Activated CD4-positive, alpha-beta T cell treated with anti-CD3 and anti-CD28 coated beads for 48 hours (primary cell): Measurements from ENCODE around the gene C17orf114.
A peak's percentile ranks its signal among the peaks of the same experiment; 100 is the strongest.

Experiments used
- DNase-seq: peaks from one replicate; pipeline ENCODE4 v3.0.0-alpha.2; 2020

Gene C17orf114

DNA sequence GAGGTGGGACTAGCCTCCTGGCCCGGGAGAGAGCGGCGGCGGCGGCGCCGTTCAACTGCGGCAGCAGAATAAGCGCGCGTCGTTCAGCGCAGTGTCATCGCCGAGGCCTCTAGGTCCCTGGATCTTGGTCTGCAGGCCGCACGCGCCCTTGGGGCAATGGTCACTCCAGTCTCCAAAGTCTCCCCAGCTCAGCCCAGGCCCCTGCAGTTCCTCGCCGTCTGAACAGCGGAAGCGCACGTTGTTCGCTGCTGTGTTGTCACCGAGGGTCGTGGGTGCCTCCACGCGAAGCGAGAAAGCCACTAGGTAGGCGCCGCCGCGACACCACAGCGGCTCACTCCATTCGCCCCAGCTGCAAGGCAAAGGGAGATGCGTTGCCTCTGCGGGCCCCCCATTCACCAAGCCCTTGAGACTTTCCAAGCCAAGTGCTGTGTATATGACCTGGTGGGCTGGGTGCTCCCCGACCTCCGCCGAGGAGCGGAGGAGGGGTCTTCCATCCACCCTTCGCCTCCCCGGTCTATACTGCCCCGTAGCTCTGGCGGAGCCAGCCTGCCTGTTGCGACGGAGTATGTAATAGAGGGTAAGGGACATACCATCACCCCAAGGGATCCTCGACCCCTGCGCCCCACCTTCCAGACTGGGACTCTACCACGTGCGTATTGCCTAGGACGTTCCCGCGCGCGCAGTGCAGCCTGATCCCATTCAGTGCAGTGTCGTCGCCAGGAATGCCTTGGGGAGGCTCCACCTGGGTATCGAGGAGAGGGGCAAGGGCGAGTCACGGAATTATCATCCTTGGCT, 16.6 kb downstream of the C17orf114 start:
- no peak for DNase-seq

DNA sequence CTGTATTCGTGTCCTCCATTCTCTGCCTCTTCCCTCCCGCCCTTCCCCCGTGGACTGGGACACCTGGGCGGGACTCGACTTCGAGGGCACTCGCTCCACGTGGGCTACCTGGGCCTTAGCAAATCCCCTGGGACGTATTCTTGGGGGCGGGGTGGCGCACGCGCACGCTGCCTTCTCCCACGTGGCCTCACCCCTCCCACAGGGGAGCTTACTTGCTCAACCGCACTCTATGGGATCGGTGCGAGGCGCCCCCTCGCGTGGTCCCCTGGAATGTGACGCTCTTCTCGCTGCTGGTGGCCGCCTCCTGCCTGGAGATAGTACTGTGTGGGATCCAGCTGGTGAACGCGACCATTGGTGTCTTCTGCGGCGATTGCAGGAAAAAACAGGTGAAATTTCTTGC, 19.5 kb downstream of the C17orf114 start:
- peak; percentile 37 for DNase-seq

DNA sequence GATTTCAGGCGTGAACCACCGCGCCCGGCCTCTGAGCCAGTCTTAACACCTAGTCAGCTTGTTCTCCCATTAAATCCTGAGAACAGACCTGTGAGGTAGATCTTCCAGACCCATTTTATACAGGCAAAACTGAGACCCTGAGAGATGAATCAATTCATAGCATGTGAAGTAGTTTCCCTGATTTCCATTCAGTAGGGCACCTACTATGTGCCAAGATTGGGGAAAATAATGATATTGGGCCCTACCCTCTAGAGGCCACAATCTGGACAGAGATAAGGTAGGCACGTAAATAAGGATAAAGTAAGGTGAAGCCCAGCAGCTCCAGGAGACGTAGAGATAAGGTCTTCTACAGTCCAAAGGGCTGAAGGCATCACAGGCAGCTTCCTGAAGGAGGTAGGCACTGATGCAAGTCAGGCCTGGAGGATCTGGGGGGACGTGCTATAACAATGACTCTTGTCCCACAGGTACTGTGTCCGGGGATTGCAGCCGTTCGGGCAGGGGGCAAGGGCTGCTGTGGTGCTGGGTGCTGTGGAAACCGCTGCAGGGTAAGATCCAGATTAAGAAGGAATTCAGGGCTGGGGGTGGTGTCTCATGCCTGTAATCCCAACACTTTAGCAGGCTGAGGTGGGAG, 21.7 kb downstream of the C17orf114 start:
- DNase-seq = no peak

DNA sequence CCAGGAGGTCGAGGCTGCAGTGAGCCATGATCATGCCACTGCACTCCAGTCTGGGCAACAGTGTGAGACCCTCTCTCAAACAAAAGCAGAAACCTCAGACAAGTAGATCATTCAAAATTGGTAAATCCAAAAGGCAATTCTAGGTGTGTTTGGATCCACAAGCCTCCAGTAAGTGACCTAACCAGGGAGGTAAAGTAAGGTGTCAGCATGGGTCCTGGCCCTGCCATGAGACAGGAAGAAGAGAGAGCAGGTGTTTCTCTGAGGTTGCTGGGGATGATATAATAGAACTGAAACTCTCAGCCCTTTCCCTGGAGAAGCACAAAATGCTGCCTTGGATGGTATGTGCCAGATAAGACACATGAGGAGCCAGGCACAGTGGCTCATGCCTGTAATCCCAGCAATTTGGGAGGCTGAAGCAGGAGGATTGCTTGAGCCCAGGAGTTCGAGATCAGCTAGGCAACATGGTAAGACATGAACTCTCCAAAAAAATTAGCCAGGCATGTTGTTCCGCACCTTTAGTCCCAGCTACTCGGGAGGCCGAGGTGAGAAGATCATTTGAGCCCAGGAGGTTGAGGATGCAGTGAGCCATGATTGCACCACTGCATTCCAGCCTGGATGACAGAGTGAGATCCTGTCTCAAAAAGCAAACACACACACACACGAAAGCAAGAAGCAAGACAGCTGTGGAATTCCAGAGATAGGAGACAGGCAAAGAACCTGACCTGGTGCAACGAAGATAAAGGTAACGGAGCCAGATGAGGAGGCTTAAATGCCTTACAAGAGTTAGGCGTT, 24.0 kb downstream of the C17orf114 start:
- no peak for DNase-seq

DNA sequence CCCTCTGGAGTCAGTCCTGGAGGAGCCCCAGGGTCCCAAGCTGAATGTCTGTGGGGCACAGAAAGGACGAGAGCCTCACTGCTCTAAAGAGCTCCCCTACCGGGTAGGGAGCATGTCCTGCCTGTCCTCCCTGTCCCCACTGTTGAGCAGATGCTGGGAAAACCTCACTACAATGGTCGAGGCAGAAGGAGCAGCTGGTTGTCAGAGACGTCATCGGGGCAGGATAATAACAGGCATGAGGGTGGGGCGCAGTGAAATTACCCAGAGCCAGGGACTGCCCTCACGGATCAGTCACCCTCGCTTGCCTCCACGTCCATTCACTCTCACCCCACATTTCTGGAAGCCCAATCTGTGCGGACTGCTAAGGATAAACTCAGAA, 29.9 kb downstream of the C17orf114 start:
- no peak for DNase-seq

DNA sequence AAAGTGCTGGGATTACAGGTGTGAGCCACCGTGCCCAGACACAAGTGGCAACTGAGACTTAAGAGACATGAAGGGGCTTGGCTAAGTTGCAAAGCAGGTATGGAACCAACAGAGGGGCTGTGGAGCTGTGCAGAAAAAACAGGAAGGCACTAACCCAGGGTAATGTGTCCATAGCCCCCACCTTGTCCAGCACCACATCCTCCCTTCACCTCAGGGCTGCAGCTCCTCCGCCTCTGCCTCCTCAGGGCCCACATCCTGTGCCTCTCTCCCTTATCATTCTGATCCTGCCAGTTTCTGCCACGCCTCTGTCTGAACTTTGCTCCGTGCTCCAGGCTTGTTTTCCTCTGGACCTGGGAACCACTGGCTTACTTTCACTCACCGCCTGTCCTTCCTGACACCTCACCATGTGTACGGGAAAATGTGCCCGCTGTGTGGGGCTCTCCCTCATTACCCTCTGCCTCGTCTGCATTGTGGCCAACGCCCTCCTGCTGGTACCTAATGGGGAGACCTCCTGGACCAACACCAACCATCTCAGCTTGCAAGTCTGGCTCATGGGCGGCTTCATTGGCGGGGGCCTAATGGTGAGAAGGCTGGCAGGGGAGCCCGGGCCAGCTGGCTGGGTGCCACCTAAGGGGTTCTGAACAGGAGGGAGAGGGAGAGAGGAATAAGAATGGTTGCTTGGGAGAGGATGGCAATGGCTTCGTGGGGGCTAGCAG, 30.5 kb downstream of the C17orf114 start, which contains the start of gene TM4SF5:
TSS of gene TM4SF5 (plus strand) at position 368 of the 716 bp plus-strand sequence. CDS start at position 405, 37 bp downstream.
- no peak for DNase-seq

DNA sequence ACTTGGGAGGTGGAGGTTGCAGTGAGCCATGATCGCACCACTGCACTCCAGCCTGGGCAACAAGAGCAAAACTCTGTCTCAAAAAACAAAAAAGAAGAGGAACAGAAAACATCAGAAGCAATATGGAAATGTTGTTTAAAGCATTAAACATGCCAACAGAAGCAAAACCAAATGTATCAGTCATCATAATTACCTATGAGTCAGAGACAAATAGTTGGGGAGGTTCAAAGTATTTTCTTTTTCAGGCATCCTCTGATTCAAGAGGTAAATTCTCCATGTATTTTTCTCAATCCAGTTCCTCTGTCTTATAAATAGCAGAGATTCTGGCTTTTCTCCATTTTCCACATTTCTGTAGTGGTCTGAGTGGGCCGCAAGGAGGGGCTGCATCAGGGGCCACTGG, 32.5 kb downstream of the C17orf114 start:
- no peak for DNase-seq

DNA sequence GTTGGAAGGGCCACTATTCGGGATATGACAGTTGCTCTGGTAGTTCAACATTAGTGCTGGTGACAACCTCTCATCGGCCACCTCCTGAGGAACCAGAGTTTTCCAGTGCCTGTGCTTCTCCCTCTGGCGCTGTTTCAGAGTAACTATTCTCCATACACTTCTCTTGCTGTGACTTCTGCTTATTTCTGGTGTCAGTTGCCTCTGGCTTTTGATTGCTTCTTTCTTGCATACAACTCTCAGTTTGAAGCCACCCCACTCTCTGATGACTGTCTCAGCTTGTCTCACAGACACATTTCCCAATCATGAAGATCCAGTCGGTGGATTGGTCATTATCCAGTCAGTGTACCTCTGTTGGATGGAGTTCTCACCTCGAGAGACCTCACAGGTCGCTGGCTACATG, 33.8 kb downstream of the C17orf114 start:
- no peak for DNase-seq

DNA sequence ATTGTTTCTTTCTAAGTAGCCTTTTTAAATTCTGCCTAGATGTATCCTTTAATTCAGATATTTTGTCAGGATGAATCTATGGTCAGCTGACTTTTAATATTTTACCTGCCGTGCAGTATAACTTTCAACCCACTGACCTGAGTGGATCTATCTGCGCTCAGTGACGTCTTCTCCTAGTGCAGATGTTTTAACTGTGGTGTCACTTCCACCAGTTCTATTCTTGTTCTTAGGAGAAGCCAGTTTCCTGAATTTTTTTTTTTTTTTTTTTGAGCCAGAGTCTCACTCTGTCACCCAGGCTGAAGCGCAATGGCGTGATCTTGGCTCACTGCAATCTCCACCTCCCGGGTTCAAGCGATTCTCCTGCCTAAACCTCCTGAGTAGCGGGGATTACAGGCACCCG, 35.4 kb downstream of the C17orf114 start:
- no peak for DNase-seq

DNA sequence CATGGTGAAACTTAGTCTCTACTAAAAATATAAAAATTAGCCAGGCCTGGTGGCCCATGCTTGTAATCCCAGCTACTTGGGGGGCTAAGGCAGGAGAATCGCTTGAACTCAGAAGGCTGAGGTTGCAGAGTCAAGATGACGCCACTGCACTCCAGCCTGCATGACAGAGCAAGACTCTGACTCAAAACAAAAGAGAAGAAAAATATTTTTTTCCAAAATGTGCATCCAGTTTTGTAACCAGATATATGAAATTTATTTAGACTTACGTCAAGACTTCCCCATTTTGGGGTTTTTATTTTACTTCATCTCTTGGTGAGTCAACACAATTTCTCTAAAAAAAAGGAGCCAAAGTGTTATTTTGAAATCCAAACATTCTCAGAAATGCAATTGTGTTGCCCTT, 35.9 kb downstream of the C17orf114 start:
- DNase-seq = no peak

DNA sequence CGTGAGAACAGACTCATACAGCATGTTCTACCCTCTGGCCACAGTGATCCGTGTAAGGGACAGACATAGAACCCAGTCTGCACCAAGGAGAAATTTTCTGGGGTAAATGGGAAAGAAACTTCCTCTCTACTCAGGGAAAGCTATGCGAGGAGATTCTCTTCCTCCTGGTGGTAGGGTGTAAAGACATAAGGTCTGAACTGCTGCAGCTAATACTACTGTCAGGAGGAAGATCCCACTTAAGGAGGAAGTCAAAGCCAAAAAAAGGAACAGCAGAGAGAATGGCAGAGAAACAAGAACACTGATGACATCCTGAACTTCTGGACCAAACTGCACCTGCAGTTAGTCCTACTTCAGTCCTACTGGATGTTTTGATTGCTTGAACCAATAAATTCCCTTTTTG, 37.5 kb downstream of the C17orf114 start:
- DNase-seq = no peak

DNA sequence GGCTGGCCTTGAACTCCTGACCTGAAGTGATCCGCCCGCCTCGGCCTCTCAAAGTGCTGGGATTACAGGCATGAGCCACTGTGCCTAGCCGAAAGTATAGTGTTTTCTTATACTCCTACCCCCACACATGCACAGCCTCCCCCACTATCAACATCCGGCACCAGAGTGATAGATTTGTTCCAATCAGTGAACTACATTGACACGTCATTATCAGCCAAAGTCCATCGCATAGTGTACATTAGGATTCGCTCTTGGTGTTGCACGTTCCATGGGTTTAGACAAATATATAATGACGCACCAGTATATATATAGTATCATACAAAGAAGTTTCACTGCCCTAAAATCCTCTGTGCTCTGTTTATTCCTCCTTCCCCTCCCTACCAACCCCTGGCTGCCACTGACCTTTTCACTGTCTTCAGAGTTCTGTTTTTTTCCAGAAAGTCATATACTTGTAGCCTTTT, 42.3 kb downstream of the C17orf114 start:
- no peak for DNase-seq

DNA sequence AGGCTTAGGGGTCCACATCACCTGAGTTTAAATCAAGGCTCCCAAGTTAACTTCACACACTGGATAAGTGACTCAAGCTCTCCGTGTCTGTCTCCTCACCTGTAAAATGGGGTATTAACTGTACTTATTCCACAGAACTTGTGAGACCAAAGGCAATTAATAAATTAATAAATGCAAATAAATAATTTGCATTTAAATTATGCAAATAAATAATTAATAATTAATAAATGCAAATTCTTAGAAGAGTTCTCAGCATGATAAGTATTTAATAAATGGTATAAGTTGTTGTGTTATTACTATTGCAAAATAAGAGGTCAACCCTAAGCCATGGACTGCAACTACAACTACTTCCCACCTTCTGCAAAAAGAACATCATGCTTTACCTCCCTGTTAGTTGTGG, 48.7 kb downstream of the C17orf114 start:
- no peak for DNase-seq

DNA sequence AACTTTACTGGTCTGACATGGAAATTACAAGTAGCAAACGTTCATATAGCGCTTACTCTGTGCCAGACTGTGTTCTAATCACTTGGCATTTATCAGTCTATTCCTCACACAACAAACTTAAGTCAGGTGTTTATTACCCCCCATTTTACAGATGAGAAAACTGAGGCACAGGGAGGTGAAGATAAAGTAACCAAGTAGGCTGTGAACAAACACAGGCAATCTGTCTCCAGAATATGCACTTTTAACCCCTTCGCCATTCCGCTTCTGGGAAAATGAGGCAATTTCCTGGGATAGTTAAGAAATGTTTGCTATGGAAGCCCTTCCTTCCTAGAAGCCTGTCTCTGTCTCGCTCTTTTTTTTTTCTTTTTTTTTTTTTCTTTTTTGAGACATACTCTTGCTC, 50.2 kb downstream of the C17orf114 start:
- DNase-seq = no peak
